ENCODE data around the gene STRAP. TPM values are rescaled to one million over a fixed set of nuclear protein-coding genes. Genes with fewer than 3 reads are reported as not detected.

STRAP gene
- total and polyA plus RNA-seq, 2 donors (not counting 3 experiments of a cell fraction or from before 2014, with no cell fraction given) = 76.9 to 138 TPM

Other genes with a start within 250 kb of the STRAP start
- gene EPS8, start 93.0 kb upstream of the STRAP start, total RNA-seq = 11.9 and 12.1 TPM in 2 replicates
- gene EPS8, start 93.0 kb upstream of the STRAP start, polyA plus RNA-seq = 7.2 and 8.4 TPM in 2 replicates
- 41.5 and 42.1 TPM in 2 replicates for gene DERA, start 28.9 kb downstream of the STRAP start, total RNA-seq
- gene DERA, start 28.9 kb downstream of the STRAP start, polyA plus RNA-seq = 13.9 and 19.8 TPM in 2 replicates

All from endothelial cell of umbilical vein (primary cell).